Endothelial cell of umbilical vein (primary cell): ENCODE measurements around the gene CHD9. TPM values are rescaled to one million over a fixed set of nuclear protein-coding genes. Genes with fewer than 3 reads are reported as not detected.

Experiments used
- BruUV-seq: library from RNA; stranded (reverse); fragments of 400-500 nt; replicated peaks from 2 replicates; lab custom pipeline; 2021; lab: Mats Ljungman, UMichigan
- CTCF ChIA-PET: fragments of 300-600, 350-600 bp; sonication (Branson Sonifier 250); formaldehyde crosslinking; loops from one replicate; lab custom pipeline; 2021; ENCODE audit warnings: antibody characterized with exemption, inconsistent platforms; lab: Charles Lee
- POLR2A ChIA-PET: fragments of 300-600, 350-600 bp; sonication (Branson Sonifier 250); formaldehyde crosslinking; loops from one replicate; lab custom pipeline; 2021; ENCODE audit warnings: antibody characterized with exemption, inconsistent platforms; lab: Charles Lee
- DNase-seq: peaks from one replicate; pipeline ENCODE4 v3.0.0-alpha.2; 2011; ENCODE audit warnings: low read depth, low spot score
- FAIRE-seq: peaks from 2 replicates; lab custom pipeline; 2011; peaks lifted over from hg19 to GRCh38; lab: Jason Lieb, UNC
- H2AFZ ChIP-seq: 2 replicates; pipeline ENCODE4 v1.6.0; 2012; ENCODE audit warnings: low read depth, low read length, control low read depth, inconsistent platforms
- H3K27ac ChIP-seq: 2 replicates; pipeline ENCODE4 v1.5.1; 2011; ENCODE audit warnings: low read depth, mild to moderate bottlenecking, control low read depth, low read length, moderate library complexity; ENCODE audit not compliant: insufficient read depth
- H3K27me3 ChIP-seq, 2 experiments: 2 replicates each; pipeline versions ENCODE4 v1.6.0 to v1.6.1; 2011; ENCODE audit warnings: low read length in 2 of 2, mixed read lengths in 1 of 2; ENCODE audit not compliant: control insufficient read depth in 2 of 2, insufficient read depth in 2 of 2
- H3K36me3 ChIP-seq, 2 experiments: 2 replicates in 1 of 2; 3 replicates in 1 of 2; pipeline ENCODE4 v1.5.1; 2011; ENCODE audit warnings: low read length in 2 of 2, mild to moderate bottlenecking in 1 of 2, moderate library complexity in 1 of 2; ENCODE audit not compliant: control insufficient read depth in 2 of 2, insufficient read depth in 2 of 2; ENCODE audit errors: extremely low read depth in 1 of 2
- H3K4me1 ChIP-seq: 3 replicates; pipeline ENCODE4 v1.5.1; 2011; ENCODE audit warnings: mild to moderate bottlenecking, low read length; ENCODE audit not compliant: control insufficient read depth, insufficient read depth; ENCODE audit errors: extremely low read depth
- H3K4me2 ChIP-seq: 2 replicates; pipeline ENCODE4 v1.6.1; 2011; ENCODE audit warnings: low read length, control low read depth, mixed read lengths; ENCODE audit not compliant: insufficient read depth
- H3K4me3 ChIP-seq, 3 experiments: fragments of 200-600 bp in 1 of 3; sonication (generic), shearing (Covaris generic) in 1 of 3; replicated peaks in 1 of 3; 2 replicates each; pipeline ENCODE4 v1.5.1; 2011 to 2016; ENCODE audit warnings: control low read depth in 3 of 3, low read length in 3 of 3, mild to moderate bottlenecking in 2 of 3, inconsistent platforms in 1 of 3, low read depth in 1 of 3, moderate library complexity in 1 of 3; ENCODE audit not compliant: insufficient read depth in 1 of 3
- H3K79me2 ChIP-seq: 2 replicates; pipeline ENCODE4 v1.6.0; 2012; ENCODE audit warnings: low read length, inconsistent platforms; ENCODE audit not compliant: control insufficient read depth, insufficient read depth
- H3K9ac ChIP-seq: replicated peaks from 2 replicates; pipeline ENCODE3; 2011; ENCODE audit warnings: low read length, control low read depth; ENCODE audit not compliant: insufficient read depth; ENCODE audit errors: extremely low read depth
- H3K9me1 ChIP-seq: replicated peaks from 3 replicates; pipeline ENCODE4 v1.6.0; 2011; ENCODE audit warnings: mild to moderate bottlenecking, low read length; ENCODE audit not compliant: control insufficient read depth, insufficient read depth; ENCODE audit errors: extremely low read depth
- H3K9me3 ChIP-seq: replicated peaks from 2 replicates; pipeline ENCODE4 v1.5.1; 2012; ENCODE audit warnings: low read length, inconsistent platforms; ENCODE audit not compliant: control insufficient read depth, insufficient read depth
- H4K20me1 ChIP-seq: replicated peaks from 2 replicates; pipeline ENCODE3; 2011; ENCODE audit warnings: mild to moderate bottlenecking, low read length; ENCODE audit not compliant: control insufficient read depth, insufficient read depth; ENCODE audit errors: extremely low read depth
- CTCF ChIP-seq, 2 donors: IDR thresholded peaks; 1 replicate in 1 of 2; 2 replicates in 1 of 2; pipeline ENCODE4 v1.5.1; 2011; ENCODE audit warnings: low read length in 2 of 2, mild to moderate bottlenecking in 2 of 2, moderate library complexity in 2 of 2, control low read depth in 1 of 2, inconsistent platforms in 1 of 2, low read depth in 1 of 2; ENCODE audit not compliant: insufficient read depth in 1 of 2; ENCODE audit errors: extremely low read depth in 1 of 2
- EZH2 ChIP-seq: IDR thresholded peaks from 2 replicates; pipeline ENCODE4 v1.6.1; 2012; ENCODE audit warnings: borderline replicate concordance, low read depth, mild to moderate bottlenecking, moderate library complexity, low read length, inconsistent platforms; ENCODE audit not compliant: severe bottlenecking
- FOS ChIP-seq: IDR thresholded peaks from 2 replicates; pipeline ENCODE4 v1.6.1; 2011; ENCODE audit warnings: mild to moderate bottlenecking, low read length, moderate library complexity, borderline replicate concordance; ENCODE audit not compliant: insufficient read depth
- GATA2 ChIP-seq: IDR thresholded peaks from 2 replicates; pipeline ENCODE4 v1.7.0; 2011; ENCODE audit warnings: low read depth, mild to moderate bottlenecking, moderate library complexity, mixed read lengths, low read length; ENCODE audit not compliant: insufficient read length, insufficient read depth
- JUN ChIP-seq: IDR thresholded peaks from 2 replicates; pipeline ENCODE4 v1.6.1; 2011; ENCODE audit warnings: borderline replicate concordance, low read depth; ENCODE audit not compliant: insufficient read length, insufficient read depth
- MAX ChIP-seq: IDR thresholded peaks from 2 replicates; pipeline ENCODE4 v1.6.1; 2011; ENCODE audit not compliant: insufficient read depth, insufficient read length
- MYC ChIP-seq: IDR thresholded peaks from one replicate; pipeline ENCODE4 v1.6.1; 2011; ENCODE audit warnings: mild to moderate bottlenecking, low read depth, low read length
- POLR2A ChIP-seq: IDR thresholded peaks from 2 replicates; pipeline ENCODE4 v1.6.1; 2012; ENCODE audit warnings: low read depth, mild to moderate bottlenecking, control low read depth, low read length
- POLR2AphosphoS5 ChIP-seq: IDR thresholded peaks from 2 replicates; pipeline ENCODE4 v1.6.1; 2012; ENCODE audit warnings: low read depth, mild to moderate bottlenecking, control low read depth, low read length, moderate library complexity; ENCODE audit not compliant: insufficient read depth
- dilution Hi-C: fragments of 300-500 bp; cut with MboI; formaldehyde crosslinking; loops from one replicate; pipeline ENCODE4 v1.15.0; 2019; ENCODE audit warnings: low sequenced_read_pairs; ENCODE audit not compliant: extremely low pct_ligation_motif_present
- intact Hi-C: fragments of 100-400 bp; cut with micrococcal nuclease; formaldehyde crosslinking; loops from one replicate; pipeline ENCODE4 v1.10.0; 2022
- polyA plus RNA-seq, 4 experiments: library from polyadenylated mRNA; depleted of rRNA in 3 of 4; stranded (reverse) in 3 of 4; unstranded in 1 of 4; fragments of >200 nt; gene quantifications; 2 replicates each; pipeline versions ENCODE4 v1.2.1 to v1.2.3, GENCODE V29; 2011 to 2012; ENCODE audit warnings: missing spikeins in 1 of 4
- total RNA-seq: library from RNA; stranded (reverse); gene quantifications from 2 replicates; pipeline ENCODE4 v1.2.3, GENCODE V29; 2021

The CHD9 gene
- total and polyA plus RNA-seq, 2 donors (not counting 3 experiments of a cell fraction or from before 2014, with no cell fraction given): 9.9 to 59.2 TPM

GRCh38 chr16:53232826-53233529 lies 178.2 kb downstream of the CHD9 start:
- Histone ChIP-seq H3K9ac (no peak overlapping the region), H4K20me1 (peaks cover 2% of the 10 kb centered on the region), H3K4me2 (no peak overlapping the region), H3K79me2 (no peaks in the 10 kb centered on the region), H3K36me3 (peaks cover 16 to 33% of the 10 kb centered on the region in 2 experiments), H3K9me3 (no peaks in the 10 kb centered on the region), H3K4me3 (no peak overlapping the region), H3K9me1 (no peaks in the 10 kb centered on the region), H3K27me3 (no peaks in the 10 kb centered on the region), H2AFZ (no peak overlapping the region), H3K27ac (no peak overlapping the region), H3K4me1 (no peaks in the 10 kb centered on the region)
- dilution Hi-C loops (no loop called here), intact Hi-C loops (loop anchor here (5.0 kb wide), 1 partner anchor 34 kb away; no protein-coding TSS in a partner anchor)
- BruUV-seq: no TSS peak
- POLR2A ChIA-PET: no interaction called here
- CTCF ChIA-PET: interaction anchor here (1.3 to 2.0 kb wide), 5 partner anchors 8 to 178 kb away, joined by 3 to 9 read pairs (median 8); partner anchors contain the start of gene CHD9
- DNase-seq (no peak), FAIRE-seq (no peak)
- TF ChIP-seq POLR2A: no peak
- no peak for TF ChIP-seq MYC
- no peak for TF ChIP-seq POLR2AphosphoS5
- TF ChIP-seq CTCF (IDR thresholded peaks at IDR 0.05; ENCODE audit: extremely low read depth in 1 of 2, insufficient read depth in 1 of 2, low read depth in 1 of 2, low read length in 2 of 2): no peak
- TF ChIP-seq FOS: no peak
- TF ChIP-seq GATA2: no peak
- no peak for TF ChIP-seq MAX
- TF ChIP-seq EZH2: no peak
- no peak for TF ChIP-seq JUN
